ENCODE measurements around the gene PTPN6. TPM values are rescaled to one million over a fixed set of nuclear protein-coding genes. Genes with fewer than 3 reads are reported as not detected.

Gene PTPN6
- total and polyA plus RNA-seq, 9 of the 15 experiments (the other 6 are each of a cell fraction or from before 2014, with no cell fraction given), result 1.5 to 5.1 (median 3.9) TPM

DNA sequence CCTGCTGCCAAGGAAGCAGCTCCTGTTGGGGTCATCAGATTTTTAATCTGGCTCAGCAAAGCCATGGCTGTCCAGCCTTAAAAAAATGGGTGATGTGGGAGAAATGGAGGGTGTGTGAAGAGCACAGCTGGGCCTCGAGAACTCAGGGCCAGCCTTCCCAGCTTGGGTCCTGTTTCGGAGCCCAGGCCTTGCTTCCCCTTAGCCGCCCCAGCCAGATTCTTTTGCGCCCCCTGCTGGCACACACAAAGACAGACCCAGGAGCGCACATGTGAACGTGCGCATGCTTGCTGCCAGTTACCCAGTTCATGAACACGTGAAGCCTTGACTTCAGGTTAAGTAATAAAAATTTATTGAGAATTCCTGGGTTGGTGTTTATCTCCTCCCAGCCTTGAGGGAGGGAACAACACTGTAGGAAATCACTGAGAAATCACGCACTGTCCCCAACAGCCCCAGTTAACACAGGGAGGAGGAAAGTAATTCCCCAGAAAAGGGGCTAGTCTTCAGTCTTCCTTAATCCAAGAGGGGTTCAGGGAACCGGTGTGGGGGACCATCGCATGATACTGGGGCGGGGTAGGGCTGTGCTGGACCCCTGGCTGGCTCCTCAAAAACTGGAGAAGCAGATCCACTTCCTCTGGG is 14.0 kb downstream of the PTPN6 start (continued):
- TF ChIP-seq SAP30 (IDR thresholded peaks at IDR 0.05; ENCODE audit: borderline replicate concordance, insufficient read depth, low read depth, low read length, poor library complexity, severe bottlenecking) (no peak), TAL1 (IDR thresholded peaks at IDR 0.05) (no peak), ZNF444 (CRISPR knock-in tag; IDR thresholded peaks at IDR 0.05) (no peak), PCBP2 (IDR thresholded peaks at IDR 0.05; ENCODE audit: low read depth, low read length, poor library complexity, severe bottlenecking) (no peak), MTA1 (IDR thresholded peaks at IDR 0.05; ENCODE audit: borderline replicate concordance) (no peak), KLF13 (tag; IDR thresholded peaks at IDR 0.05; ENCODE audit: borderline replicate concordance, low read depth) (no peak), RAD21 (CRISPR knock-in tag; conservative IDR thresholded peaks at IDR 0.05 in 1 of 2, IDR thresholded peaks at IDR 0.05 in 1 of 2) (peak; percentile 62 to 65)
- TF ChIP-seq, protein P1, sequence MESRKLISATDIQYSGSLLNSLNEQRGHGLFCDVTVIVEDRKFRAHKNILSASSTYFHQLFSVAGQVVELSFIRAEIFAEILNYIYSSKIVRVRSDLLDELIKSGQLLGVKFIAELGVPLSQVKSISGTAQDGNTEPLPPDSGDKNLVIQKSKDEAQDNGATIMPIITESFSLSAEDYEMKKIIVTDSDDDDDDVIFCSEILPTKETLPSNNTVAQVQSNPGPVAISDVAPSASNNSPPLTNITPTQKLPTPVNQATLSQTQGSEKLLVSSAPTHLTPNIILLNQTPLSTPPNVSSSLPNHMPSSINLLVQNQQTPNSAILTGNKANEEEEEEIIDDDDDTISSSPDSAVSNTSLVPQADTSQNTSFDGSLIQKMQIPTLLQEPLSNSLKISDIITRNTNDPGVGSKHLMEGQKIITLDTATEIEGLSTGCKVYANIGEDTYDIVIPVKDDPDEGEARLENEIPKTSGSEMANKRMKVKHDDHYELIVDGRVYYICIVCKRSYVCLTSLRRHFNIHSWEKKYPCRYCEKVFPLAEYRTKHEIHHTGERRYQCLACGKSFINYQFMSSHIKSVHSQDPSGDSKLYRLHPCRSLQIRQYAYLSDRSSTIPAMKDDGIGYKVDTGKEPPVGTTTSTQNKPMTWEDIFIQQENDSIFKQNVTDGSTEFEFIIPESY (CRISPR knock-in tag; IDR thresholded peaks at IDR 0.05), result no peak
- TF ChIP-seq, protein P2, sequence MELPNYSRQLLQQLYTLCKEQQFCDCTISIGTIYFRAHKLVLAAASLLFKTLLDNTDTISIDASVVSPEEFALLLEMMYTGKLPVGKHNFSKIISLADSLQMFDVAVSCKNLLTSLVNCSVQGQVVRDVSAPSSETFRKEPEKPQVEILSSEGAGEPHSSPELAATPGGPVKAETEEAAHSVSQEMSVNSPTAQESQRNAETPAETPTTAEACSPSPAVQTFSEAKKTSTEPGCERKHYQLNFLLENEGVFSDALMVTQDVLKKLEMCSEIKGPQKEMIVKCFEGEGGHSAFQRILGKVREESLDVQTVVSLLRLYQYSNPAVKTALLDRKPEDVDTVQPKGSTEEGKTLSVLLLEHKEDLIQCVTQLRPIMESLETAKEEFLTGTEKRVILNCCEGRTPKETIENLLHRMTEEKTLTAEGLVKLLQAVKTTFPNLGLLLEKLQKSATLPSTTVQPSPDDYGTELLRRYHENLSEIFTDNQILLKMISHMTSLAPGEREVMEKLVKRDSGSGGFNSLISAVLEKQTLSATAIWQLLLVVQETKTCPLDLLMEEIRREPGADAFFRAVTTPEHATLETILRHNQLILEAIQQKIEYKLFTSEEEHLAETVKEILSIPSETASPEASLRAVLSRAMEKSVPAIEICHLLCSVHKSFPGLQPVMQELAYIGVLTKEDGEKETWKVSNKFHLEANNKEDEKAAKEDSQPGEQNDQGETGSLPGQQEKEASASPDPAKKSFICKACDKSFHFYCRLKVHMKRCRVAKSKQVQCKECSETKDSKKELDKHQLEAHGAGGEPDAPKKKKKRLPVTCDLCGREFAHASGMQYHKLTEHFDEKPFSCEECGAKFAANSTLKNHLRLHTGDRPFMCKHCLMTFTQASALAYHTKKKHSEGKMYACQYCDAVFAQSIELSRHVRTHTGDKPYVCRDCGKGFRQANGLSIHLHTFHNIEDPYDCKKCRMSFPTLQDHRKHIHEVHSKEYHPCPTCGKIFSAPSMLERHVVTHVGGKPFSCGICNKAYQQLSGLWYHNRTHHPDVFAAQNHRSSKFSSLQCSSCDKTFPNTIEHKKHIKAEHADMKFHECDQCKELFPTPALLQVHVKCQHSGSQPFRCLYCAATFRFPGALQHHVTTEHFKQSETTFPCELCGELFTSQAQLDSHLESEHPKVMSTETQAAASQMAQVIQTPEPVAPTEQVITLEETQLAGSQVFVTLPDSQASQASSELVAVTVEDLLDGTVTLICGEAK (IDR thresholded peaks at IDR 0.05), result no peak
- TF ChIP-seq, protein P2 (CRISPR knock-in tag; IDR thresholded peaks at IDR 0.05), result no peak
- TF ChIP-seq, protein P3, sequence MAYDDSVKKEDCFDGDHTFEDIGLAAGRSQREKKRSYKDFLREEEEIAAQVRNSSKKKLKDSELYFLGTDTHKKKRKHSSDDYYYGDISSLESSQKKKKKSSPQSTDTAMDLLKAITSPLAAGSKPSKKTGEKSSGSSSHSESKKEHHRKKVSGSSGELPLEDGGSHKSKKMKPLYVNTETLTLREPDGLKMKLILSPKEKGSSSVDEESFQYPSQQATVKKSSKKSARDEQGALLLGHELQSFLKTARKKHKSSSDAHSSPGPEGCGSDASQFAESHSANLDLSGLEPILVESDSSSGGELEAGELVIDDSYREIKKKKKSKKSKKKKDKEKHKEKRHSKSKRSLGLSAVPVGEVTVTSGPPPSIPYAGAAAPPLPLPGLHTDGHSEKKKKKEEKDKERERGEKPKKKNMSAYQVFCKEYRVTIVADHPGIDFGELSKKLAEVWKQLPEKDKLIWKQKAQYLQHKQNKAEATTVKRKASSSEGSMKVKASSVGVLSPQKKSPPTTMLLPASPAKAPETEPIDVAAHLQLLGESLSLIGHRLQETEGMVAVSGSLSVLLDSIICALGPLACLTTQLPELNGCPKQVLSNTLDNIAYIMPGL (CRISPR knock-in tag; IDR thresholded peaks at IDR 0.05), result no peak
- TF ChIP-seq, protein P4, sequence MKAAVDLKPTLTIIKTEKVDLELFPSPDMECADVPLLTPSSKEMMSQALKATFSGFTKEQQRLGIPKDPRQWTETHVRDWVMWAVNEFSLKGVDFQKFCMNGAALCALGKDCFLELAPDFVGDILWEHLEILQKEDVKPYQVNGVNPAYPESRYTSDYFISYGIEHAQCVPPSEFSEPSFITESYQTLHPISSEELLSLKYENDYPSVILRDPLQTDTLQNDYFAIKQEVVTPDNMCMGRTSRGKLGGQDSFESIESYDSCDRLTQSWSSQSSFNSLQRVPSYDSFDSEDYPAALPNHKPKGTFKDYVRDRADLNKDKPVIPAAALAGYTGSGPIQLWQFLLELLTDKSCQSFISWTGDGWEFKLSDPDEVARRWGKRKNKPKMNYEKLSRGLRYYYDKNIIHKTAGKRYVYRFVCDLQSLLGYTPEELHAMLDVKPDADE (conservative IDR thresholded peaks at IDR 0.05; ENCODE audit: control insufficient read depth, low read depth, low read length), result no peak

All from K562 (cell line).